ENCODE data around the gene KANSL2.
"Not testable (repeated sequence)": the region's sequence is repeated elsewhere in the genome, so short reads cannot be mapped to it uniquely, and the experiment has no call there.

The KANSL2 gene

GRCh38 chr12:48681710-48682532 lies at the start of gene KANSL2:
KANSL2 (minus strand) TSS chr12:48682238; CDS start chr12:48681632, 606 bp downstream.
- peak; percentile 99 for DNase-seq

- DNase-seq: no peak
These were observed 46.8 kb upstream of the KANSL2 start for GRCh38 chr12:48728807-48729206.

- DNase-seq: not testable (repeated sequence)
These were observed 38.7 kb upstream of the KANSL2 start for GRCh38 chr12:48720737-48721136.

GRCh38 chr12:48720171-48720570 lies 38.1 kb upstream of the KANSL2 start:
- DNase-seq: not testable (repeated sequence)

GRCh38 chr12:48719002-48719401 lies 37.0 kb upstream of the KANSL2 start:
- not testable (repeated sequence) for DNase-seq

GRCh38 chr12:48717252-48717695 lies 35.2 kb upstream of the KANSL2 start:
- DNase-seq: no peak

GRCh38 chr12:48716493-48717251 lies 34.6 kb upstream of the KANSL2 start, which contains the start of gene CCNT1:
CCNT1 (minus strand) TSS chr12:48716707; CDS start chr12:48716675, 32 bp downstream.
- DNase-seq: peak; percentile 99

GRCh38 chr12:48716168-48716492 lies 34.1 kb upstream of the KANSL2 start:
- DNase-seq: no peak

GRCh38 chr12:48712209-48712608 lies 30.2 kb upstream of the KANSL2 start:
- no peak for DNase-seq

GRCh38 chr12:48698822-48699221 lies 16.8 kb upstream of the KANSL2 start:
- not testable (repeated sequence) for DNase-seq

- DNase-seq: no peak
These were observed 14.6 kb upstream of the KANSL2 start for GRCh38 chr12:48696626-48697025.

- DNase-seq: no peak
These were observed 13.8 kb upstream of the KANSL2 start for GRCh38 chr12:48695859-48696258.

- no peak for DNase-seq
These were observed 12.0 kb upstream of the KANSL2 start for GRCh38 chr12:48694038-48694437.

GRCh38 chr12:48693572-48693971 lies 11.5 kb upstream of the KANSL2 start:
- no peak for DNase-seq

GRCh38 chr12:48691826-48692487 lies 9.9 kb upstream of the KANSL2 start:
- DNase-seq: no peak

GRCh38 chr12:48690990-48691389 lies 9.0 kb upstream of the KANSL2 start:
- no peak for DNase-seq

GRCh38 chr12:48690436-48690835 lies 8.4 kb upstream of the KANSL2 start:
- DNase-seq: no peak

GRCh38 chr12:48688836-48689235 lies 6.8 kb upstream of the KANSL2 start:
- DNase-seq: no peak

GRCh38 chr12:48687592-48687991 lies 5.6 kb upstream of the KANSL2 start:
- no peak for DNase-seq

GRCh38 chr12:48686615-48687334 lies 4.7 kb upstream of the KANSL2 start:
- no peak for DNase-seq

- no peak for DNase-seq
These were observed 4.1 kb upstream of the KANSL2 start for GRCh38 chr12:48686037-48686595.

GRCh38 chr12:48683534-48683933 lies 1.5 kb upstream of the KANSL2 start:
- DNase-seq: no peak
